Endodermal cell (in vitro differentiated cells): Measurements from ENCODE around the gene TTC9. TPM values are rescaled to one million over a fixed set of nuclear protein-coding genes. Genes with fewer than 3 reads are reported as not detected.

ENCODE experiments used
- DNase-seq: peaks from one replicate; pipeline ENCODE4 v3.0.0-alpha.2; 2017
- H3K27ac ChIP-seq: 2 replicates; pipeline ENCODE4 v1.5.1; 2013; ENCODE audit warnings: mild to moderate bottlenecking, low read depth, low read length, moderate library complexity
- H3K27me3 ChIP-seq: 2 replicates; pipeline ENCODE4 v1.6.1; 2013; ENCODE audit warnings: mild to moderate bottlenecking, low read length, moderate library complexity; ENCODE audit not compliant: insufficient read depth, control insufficient read depth, poor library complexity, severe bottlenecking
- H3K36me3 ChIP-seq: 2 replicates; pipeline ENCODE4 v1.7.0; 2013; ENCODE audit warnings: mild to moderate bottlenecking, low read length, moderate library complexity; ENCODE audit not compliant: control insufficient read depth, insufficient read depth
- H3K4me1 ChIP-seq: one replicate; pipeline ENCODE4 v1.7.0; 2013; ENCODE audit warnings: low read length; ENCODE audit not compliant: control insufficient read depth, insufficient read depth
- H3K4me3 ChIP-seq: 2 replicates; pipeline ENCODE4 v1.5.1; 2013; ENCODE audit warnings: mild to moderate bottlenecking, low read length, moderate library complexity
- H3K9ac ChIP-seq: 2 replicates; pipeline ENCODE4 v1.6.1; 2013; ENCODE audit warnings: mild to moderate bottlenecking, low read length, moderate library complexity; ENCODE audit not compliant: poor library complexity, severe bottlenecking; ENCODE audit errors: extremely low read depth
- H3K9me3 ChIP-seq: 2 replicates; pipeline ENCODE4 v1.6.1; 2013; ENCODE audit warnings: mild to moderate bottlenecking, low read length, moderate library complexity; ENCODE audit not compliant: control insufficient read depth
- H3K27ac Mint-ChIP-seq: 2 replicates; pipeline ENCODE4 v1.8.0; 2020; ENCODE audit warnings: mixed read lengths
- H3K27me3 Mint-ChIP-seq: 2 replicates; pipeline ENCODE4 v1.8.0; 2021; ENCODE audit warnings: mild to moderate bottlenecking, mixed read lengths; ENCODE audit not compliant: insufficient read depth
- H3K36me3 Mint-ChIP-seq: 2 replicates; pipeline ENCODE4 v1.8.0; 2020; ENCODE audit warnings: low read depth, mixed read lengths
- H3K4me1 Mint-ChIP-seq: 2 replicates; pipeline ENCODE4 v1.8.0; 2020; ENCODE audit warnings: mixed read lengths
- H3K4me3 Mint-ChIP-seq: 2 replicates; pipeline ENCODE4 v1.8.0; 2020; ENCODE audit warnings: mild to moderate bottlenecking, moderate library complexity, mixed read lengths
- H3K9me3 Mint-ChIP-seq: 2 replicates; pipeline ENCODE4 v1.8.0; 2020; ENCODE audit warnings: mild to moderate bottlenecking, mixed read lengths
- CTCF ChIP-seq: fragments of 200-600 bp; sonication (generic); conservative IDR thresholded peaks from 2 replicates; pipeline ENCODE4 v1.5.0; 2021; ENCODE audit warnings: antibody characterized with exemption, mild to moderate bottlenecking
- WGBS, 2 experiments: methylation state at CpG; one replicate each; pipeline versions ENCODE4 v1.1.5 to v1.1.7; 2013; ENCODE audit warnings: missing lambda C conversion rate in 2 of 2, mixed read lengths in 1 of 2; ENCODE audit not compliant: insufficient coverage in 1 of 2, insufficient read length in 1 of 2; 5-methylcytosine and 5-hydroxymethylcytosine counted together
- total RNA-seq, 2 donors: library from RNA; stranded (reverse); fragmentation: NEBNext Ultra II Directional in 1 of 2; extraction: Animal tissue kit (Norgen Biotek cat#: 25700) in 1 of 2; gene quantifications; 2 replicates in 1 of 2; 3 replicates in 1 of 2; pipeline ENCODE4 v1.2.1, GENCODE V29; 2021

Gene TTC9
- total RNA-seq, 2 donors from 2014 or later: 9.4 to 11.6 TPM

- H3K27me3 ChIP-seq: no peaks in the 10 kb centered on the region
- Mint-ChIP-seq H3K27me3 (no peaks in the 10 kb centered on the region), H3K4me1 (peaks cover 41% of the 10 kb centered on the region), H3K9me3 (no peaks in the 10 kb centered on the region), H3K27ac (no peak overlapping the region), H3K4me3 (no peak overlapping the region), H3K36me3 (no peaks in the 10 kb centered on the region)
- no peak overlapping the region for H3K4me3 ChIP-seq
- peaks cover 7% of the 10 kb centered on the region for H3K4me1 ChIP-seq
- no peaks in the 10 kb centered on the region for H3K9me3 ChIP-seq
- H3K27ac ChIP-seq: no peak overlapping the region
- 82% methylated on average over 4 of the region's 4 CpGs; no CpG with 5 or more reads in 1 of the 2 experiments for WGBS, 2 experiments
- no peaks in the 10 kb centered on the region for H3K36me3 ChIP-seq
- H3K9ac ChIP-seq: no peak overlapping the region
- DNase-seq: no peak
- no peak for TF ChIP-seq CTCF
These were observed 71.4 kb downstream of the TTC9 start for GRCh38 chr14:70713096-70713495.

- Mint-ChIP-seq H3K27ac (no peak overlapping the region), H3K36me3 (no peaks in the 10 kb centered on the region), H3K9me3 (no peaks in the 10 kb centered on the region), H3K4me3 (no peak overlapping the region), H3K4me1 (peaks cover 45% of the 10 kb centered on the region), H3K27me3 (no peaks in the 10 kb centered on the region)
- no peaks in the 10 kb centered on the region for H3K27me3 ChIP-seq
- no peak for TF ChIP-seq CTCF
- H3K27ac ChIP-seq: no peak overlapping the region
- H3K36me3 ChIP-seq: no peaks in the 10 kb centered on the region
- H3K9me3 ChIP-seq: no peaks in the 10 kb centered on the region
- peaks cover 12% of the 10 kb centered on the region for H3K4me1 ChIP-seq
- WGBS, 2 experiments: 74 to 83% methylated on average over 1 to 3 of the region's 3 CpGs
- H3K4me3 ChIP-seq: no peak overlapping the region
- H3K9ac ChIP-seq: no peak overlapping the region
- DNase-seq: no peak
These were observed 71.8 kb downstream of the TTC9 start for GRCh38 chr14:70713511-70713916.

GRCh38 chr14:70714055-70714550, 72.4 kb downstream of the TTC9 start:
- H3K9me3 Mint-ChIP-seq: no peaks in the 10 kb centered on the region

More at GRCh38 chr14:70714055-70714550, 72.4 kb downstream of the TTC9 start:
- DNase-seq: peak; percentile 77
- H3K9me3 ChIP-seq: no peaks in the 10 kb centered on the region
- H3K9ac ChIP-seq: no peak overlapping the region
- TF ChIP-seq CTCF: peak; percentile 83
- no peaks in the 10 kb centered on the region for H3K36me3 ChIP-seq
- no peaks in the 10 kb centered on the region for H3K36me3 Mint-ChIP-seq
- H3K4me1 Mint-ChIP-seq: peaks cover 42% of the 10 kb centered on the region
- H3K4me1 ChIP-seq: peaks cover 15% of the 10 kb centered on the region
- H3K27ac ChIP-seq: no peak overlapping the region
- no peaks in the 10 kb centered on the region for H3K27me3 Mint-ChIP-seq
- WGBS, 2 experiments: 28 to 35% methylated on average over 5 to 8 of the region's 8 CpGs
- no peak overlapping the region for H3K4me3 ChIP-seq
- H3K27me3 ChIP-seq: no peaks in the 10 kb centered on the region
- no peak overlapping the region for H3K4me3 Mint-ChIP-seq
- no peak overlapping the region for H3K27ac Mint-ChIP-seq
